NB4 (cell line): ENCODE data around the gene RTKN.

Source experiments
- MYC ChIP-seq: IDR thresholded peaks from 2 replicates; pipeline ENCODE4 v1.6.1; 2011; ENCODE audit warnings: low read depth, low read length
- POLR2A ChIP-seq: IDR thresholded peaks from 2 replicates; pipeline ENCODE4 v1.6.1; 2011; ENCODE audit warnings: mild to moderate bottlenecking; ENCODE audit not compliant: insufficient read length; ENCODE audit errors: extremely low read depth
- TF ChIP-seq, protein P1 (sequence below): IDR thresholded peaks from one replicate; pipeline ENCODE4 v1.5.1; 2012; ENCODE audit warnings: low read depth, low read length
- TF ChIP-seq, protein P2 (sequence below): IDR thresholded peaks from 2 replicates; pipeline ENCODE4 v1.6.1; 2011; ENCODE audit warnings: low read depth, low read length

DNA sequence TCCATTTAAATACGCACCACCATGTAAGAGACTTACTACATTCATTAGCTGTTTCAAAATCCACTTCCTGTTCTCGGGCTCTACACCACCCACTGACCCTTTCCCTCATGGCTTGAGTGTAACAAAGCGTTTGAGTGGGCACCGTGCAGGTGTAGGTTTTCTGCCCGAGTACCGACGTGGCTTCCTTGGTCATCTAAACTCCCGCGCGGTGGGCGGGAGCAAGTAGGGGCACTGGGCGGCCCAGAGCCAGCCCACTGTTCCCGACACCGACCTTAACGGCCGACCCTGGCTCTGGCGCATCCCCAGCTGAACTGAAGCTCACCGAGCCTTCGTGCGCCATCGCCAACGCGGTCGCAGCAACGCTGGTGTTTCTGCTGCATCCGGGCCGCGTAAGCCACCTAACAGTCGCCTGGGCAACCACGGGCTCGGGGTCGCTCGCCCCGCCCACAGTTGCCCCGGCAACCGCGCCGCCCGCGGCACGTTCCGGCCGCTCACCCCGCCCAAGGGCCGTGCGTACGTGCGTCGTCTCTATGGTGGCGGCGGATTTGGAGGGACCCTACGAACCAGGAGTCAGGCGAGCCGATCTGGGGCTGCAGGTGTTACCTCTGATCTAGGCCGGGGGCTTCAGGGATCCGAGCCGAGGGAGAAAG is 20.4 kb downstream of the RTKN start, which contains the start of the genes C2orf81 and WDR54:
- TF ChIP-seq, protein P1, sequence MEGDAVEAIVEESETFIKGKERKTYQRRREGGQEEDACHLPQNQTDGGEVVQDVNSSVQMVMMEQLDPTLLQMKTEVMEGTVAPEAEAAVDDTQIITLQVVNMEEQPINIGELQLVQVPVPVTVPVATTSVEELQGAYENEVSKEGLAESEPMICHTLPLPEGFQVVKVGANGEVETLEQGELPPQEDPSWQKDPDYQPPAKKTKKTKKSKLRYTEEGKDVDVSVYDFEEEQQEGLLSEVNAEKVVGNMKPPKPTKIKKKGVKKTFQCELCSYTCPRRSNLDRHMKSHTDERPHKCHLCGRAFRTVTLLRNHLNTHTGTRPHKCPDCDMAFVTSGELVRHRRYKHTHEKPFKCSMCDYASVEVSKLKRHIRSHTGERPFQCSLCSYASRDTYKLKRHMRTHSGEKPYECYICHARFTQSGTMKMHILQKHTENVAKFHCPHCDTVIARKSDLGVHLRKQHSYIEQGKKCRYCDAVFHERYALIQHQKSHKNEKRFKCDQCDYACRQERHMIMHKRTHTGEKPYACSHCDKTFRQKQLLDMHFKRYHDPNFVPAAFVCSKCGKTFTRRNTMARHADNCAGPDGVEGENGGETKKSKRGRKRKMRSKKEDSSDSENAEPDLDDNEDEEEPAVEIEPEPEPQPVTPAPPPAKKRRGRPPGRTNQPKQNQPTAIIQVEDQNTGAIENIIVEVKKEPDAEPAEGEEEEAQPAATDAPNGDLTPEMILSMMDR = no peak
- TF ChIP-seq POLR2A = peak; percentile 71
- TF ChIP-seq, protein P2, sequence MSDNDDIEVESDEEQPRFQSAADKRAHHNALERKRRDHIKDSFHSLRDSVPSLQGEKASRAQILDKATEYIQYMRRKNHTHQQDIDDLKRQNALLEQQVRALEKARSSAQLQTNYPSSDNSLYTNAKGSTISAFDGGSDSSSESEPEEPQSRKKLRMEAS = no peak; the same call in 1 of the 2 replicates
- TF ChIP-seq MYC = peak; percentile 62; the same call in 1 of the 2 replicates
